Transverse colon (tissue), 4 donors: ENCODE measurements around the gene CNPY2. TPM values are rescaled to one million over a fixed set of nuclear protein-coding genes. Genes with fewer than 3 reads are reported as not detected.

ENCODE experiments used
- DNase-seq: peaks from one replicate; pipeline ENCODE4 v3.0.0-alpha.2; 2019
- H3K27ac ChIP-seq, 4 donors: fragments of 200-600 bp; sonication (generic); 2 replicates each; pipeline ENCODE4 v1.5.1; 2016 to 2018; ENCODE audit warnings: inconsistent platforms in 4 of 4
- H3K27me3 ChIP-seq: fragments of 200-600 bp; sonication (generic); 2 replicates; pipeline ENCODE4 v1.5.1; 2017; ENCODE audit warnings: inconsistent platforms
- H3K36me3 ChIP-seq, 4 donors: fragments of 200-600 bp; sonication (generic); 2 replicates each; pipeline ENCODE4 v1.5.1; 2017 to 2019; ENCODE audit warnings: inconsistent platforms in 4 of 4
- H3K4me1 ChIP-seq, 4 donors: fragments of 200-600 bp; sonication (generic); 2 replicates each; pipeline ENCODE4 v1.5.1; 2017 to 2020; ENCODE audit warnings: inconsistent platforms in 4 of 4
- H3K4me3 ChIP-seq, 4 donors: fragments of 200-600 bp; sonication (generic); 1 replicate in 1 of 4; 2 replicates in 3 of 4; pipeline versions ENCODE4 v1.5.1 to v1.6.1; 2017 to 2019; ENCODE audit warnings: inconsistent platforms in 4 of 4
- H3K9me3 ChIP-seq, 2 donors: fragments of 200-600 bp; sonication (generic); 2 replicates each; pipeline ENCODE4 v1.5.1; 2017 to 2019; ENCODE audit warnings: inconsistent platforms in 2 of 2
- EP300 ChIP-seq: sonication (generic); formaldehyde crosslinking; IDR thresholded peaks from one replicate; pipeline ENCODE4 v1.6.1; 2017; ENCODE audit warnings: antibody characterized with exemption, low read depth
- POLR2A ChIP-seq: fragments of 450-650 bp; IDR thresholded peaks from one replicate; pipeline ENCODE4 v1.6.1; 2016; ENCODE audit warnings: antibody characterized with exemption, mild to moderate bottlenecking, moderate library complexity
- POLR2AphosphoS5 ChIP-seq, 3 donors: sonication (generic); formaldehyde crosslinking; IDR thresholded peaks; one replicate each; pipeline ENCODE4 v1.6.1; 2016; ENCODE audit warnings: antibody characterized with exemption in 3 of 3
- WGBS, 2 donors: methylation state at CpG; one replicate each; pipeline ENCODE4 v1.1.5; 2018; ENCODE audit warnings: low coverage in 1 of 2; 5-methylcytosine and 5-hydroxymethylcytosine counted together
- in situ Hi-C, 4 donors: fragments of 200-750 bp; cut with MboI; loops; one replicate each; pipeline versions ENCODE4 v1.15.0 to v1.15.1; 2017; ENCODE audit warnings: low sequenced_read_pairs in 3 of 4, low pct_ligation_motif_present in 1 of 4, low pct_unique_long_range_greater_than_20kb in 1 of 4
- intact Hi-C: fragments of 100-400 bp; cut with DNase I; formaldehyde crosslinking; loops from one replicate; pipeline ENCODE4 v1.15.1; 2023; ENCODE audit warnings: low total_unique reads
- total RNA-seq, 4 donors: library from RNA; depleted of rRNA; stranded (reverse); fragments of >200 nt; gene quantifications; one replicate each; pipeline ENCODE4 v1.1.0, GENCODE V29; 2016
- TF ChIP-seq, protein P1 (sequence below), 5 experiments: fragments of 200-600 bp in 3 of 5; fragments of 450-650 bp in 2 of 5; sonication (generic) in 3 of 5; IDR thresholded peaks; 1 replicate in 2 of 5; 2 replicates in 3 of 5; pipeline ENCODE4 v1.5.1; 2016 to 2017; ENCODE audit warnings: antibody characterized with exemption in 5 of 5, inconsistent platforms in 3 of 5, mild to moderate bottlenecking in 2 of 5, moderate library complexity in 1 of 5

The CNPY2 gene
- total RNA-seq, 4 donors from 2014 or later = 34.0 to 87.2 (median 51.8) TPM

DNA sequence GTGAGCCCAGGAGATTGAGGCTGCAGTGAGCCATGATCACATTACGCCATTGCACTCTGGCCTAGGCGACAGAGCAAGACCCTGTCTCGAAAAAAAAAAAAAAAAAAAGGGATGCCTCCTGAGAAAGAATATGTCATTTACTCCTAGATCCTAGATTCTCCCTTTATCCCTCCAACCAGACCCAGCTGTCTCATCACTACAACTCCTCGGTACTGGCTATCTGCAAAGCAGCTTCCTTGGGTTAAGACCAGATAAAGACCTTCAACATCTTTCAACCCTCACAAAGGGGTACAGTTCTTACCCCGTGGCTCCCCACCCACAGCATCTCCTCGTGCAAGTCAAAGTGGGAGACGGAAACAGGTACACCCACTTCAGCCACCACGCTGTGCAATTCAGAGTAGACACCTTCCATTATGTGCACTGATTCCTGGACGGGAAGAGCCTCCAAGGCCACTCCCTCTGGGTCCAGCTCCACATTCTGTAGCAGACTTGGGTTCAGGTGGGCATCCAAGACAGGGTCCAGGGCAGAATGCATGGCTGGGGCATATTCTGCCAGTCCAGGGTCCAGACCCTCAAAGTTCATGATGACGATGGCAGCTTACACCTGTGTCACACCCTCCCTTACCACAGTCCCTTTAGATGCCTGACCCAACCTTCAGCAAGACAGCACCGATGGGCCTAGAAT lies 16.9 kb upstream of the CNPY2 start:
- no peaks in the 10 kb centered on the region for H3K27me3 ChIP-seq
- intact Hi-C loops (no loop called here), in situ Hi-C loops (loop anchor here in 1 of 4 donors (25.0 kb wide), 1 partner anchor 130 kb away; the partner anchor contains the start of genes MIP and SPRYD4)
- DNase-seq = no peak
- H3K9me3 ChIP-seq = no peaks in the 10 kb centered on the region
- TF ChIP-seq EP300 = no peak
- TF ChIP-seq POLR2AphosphoS5 (IDR thresholded peaks at IDR 0.05) = no peak
- TF ChIP-seq, protein P1, sequence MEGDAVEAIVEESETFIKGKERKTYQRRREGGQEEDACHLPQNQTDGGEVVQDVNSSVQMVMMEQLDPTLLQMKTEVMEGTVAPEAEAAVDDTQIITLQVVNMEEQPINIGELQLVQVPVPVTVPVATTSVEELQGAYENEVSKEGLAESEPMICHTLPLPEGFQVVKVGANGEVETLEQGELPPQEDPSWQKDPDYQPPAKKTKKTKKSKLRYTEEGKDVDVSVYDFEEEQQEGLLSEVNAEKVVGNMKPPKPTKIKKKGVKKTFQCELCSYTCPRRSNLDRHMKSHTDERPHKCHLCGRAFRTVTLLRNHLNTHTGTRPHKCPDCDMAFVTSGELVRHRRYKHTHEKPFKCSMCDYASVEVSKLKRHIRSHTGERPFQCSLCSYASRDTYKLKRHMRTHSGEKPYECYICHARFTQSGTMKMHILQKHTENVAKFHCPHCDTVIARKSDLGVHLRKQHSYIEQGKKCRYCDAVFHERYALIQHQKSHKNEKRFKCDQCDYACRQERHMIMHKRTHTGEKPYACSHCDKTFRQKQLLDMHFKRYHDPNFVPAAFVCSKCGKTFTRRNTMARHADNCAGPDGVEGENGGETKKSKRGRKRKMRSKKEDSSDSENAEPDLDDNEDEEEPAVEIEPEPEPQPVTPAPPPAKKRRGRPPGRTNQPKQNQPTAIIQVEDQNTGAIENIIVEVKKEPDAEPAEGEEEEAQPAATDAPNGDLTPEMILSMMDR (IDR thresholded peaks at IDR 0.05) = no peak
- no peak for TF ChIP-seq POLR2A
- no peaks in the 10 kb centered on the region for H3K36me3 ChIP-seq
- WGBS, 2 donors = 95% methylated on average over 11 of the region's 11 CpGs; no CpG with 5 or more reads in 1 of the 2 donors
- H3K27ac ChIP-seq = peak overlapping the region; percentile 88 to 96 (median 94)
- peak overlapping the region in 2 of 4 donors; percentile 45 to 73 for H3K4me3 ChIP-seq
- H3K4me1 ChIP-seq = peaks cover 0 to 11% (median 3%) of the 10 kb centered on the region in 4 donors

DNA sequence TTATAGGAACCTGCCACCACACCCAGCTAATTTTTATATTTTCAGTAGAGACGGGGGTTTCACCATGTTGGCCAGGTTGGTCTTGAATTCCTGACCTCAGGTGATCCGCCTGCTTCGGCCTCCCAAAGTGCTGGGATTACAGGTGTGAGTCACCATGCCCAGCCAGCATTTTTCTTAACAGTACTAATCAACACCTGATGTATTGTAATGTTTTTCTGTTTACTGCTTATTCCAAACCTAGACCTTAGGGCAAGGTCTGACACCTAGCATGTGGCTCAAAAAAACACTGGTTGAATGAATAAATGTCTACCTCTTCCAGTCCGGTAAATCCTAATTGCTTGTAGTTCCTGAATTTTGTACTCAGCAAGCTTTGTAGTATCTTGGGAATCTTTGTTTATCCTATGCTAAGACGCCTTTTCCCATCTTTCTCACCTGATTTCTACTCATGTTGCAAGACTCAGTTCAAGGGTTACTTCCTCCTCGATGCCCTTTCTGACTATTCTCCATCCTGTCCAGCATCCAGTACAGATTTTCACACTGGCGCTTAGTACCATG lies 15.2 kb upstream of the CNPY2 start:
- Histone ChIP-seq H3K9me3 (no peaks in the 10 kb centered on the region), H3K27me3 (no peaks in the 10 kb centered on the region), H3K36me3 (peaks cover 0 to 15% (median 0%) of the 10 kb centered on the region in 4 donors), H3K4me3 (no peak overlapping the region), H3K4me1 (peaks cover 0 to 11% (median 3%) of the 10 kb centered on the region in 4 donors), H3K27ac (no peak overlapping the region)
- in situ Hi-C loops = loop anchor here in 1 of 4 donors (25.0 kb wide), 1 partner anchor 131 kb away; the partner anchor contains the start of genes MIP and SPRYD4
- intact Hi-C loops = no loop called here
- no peak for TF ChIP-seq POLR2AphosphoS5 (IDR thresholded peaks at IDR 0.05)
- TF ChIP-seq, protein P1 (IDR thresholded peaks at IDR 0.05) = no peak
- no peak for TF ChIP-seq EP300
- TF ChIP-seq POLR2A = no peak
- DNase-seq = no peak
- WGBS, 2 donors = 85 to 93% methylated on average over 4 to 7 of the region's 7 CpGs

DNA sequence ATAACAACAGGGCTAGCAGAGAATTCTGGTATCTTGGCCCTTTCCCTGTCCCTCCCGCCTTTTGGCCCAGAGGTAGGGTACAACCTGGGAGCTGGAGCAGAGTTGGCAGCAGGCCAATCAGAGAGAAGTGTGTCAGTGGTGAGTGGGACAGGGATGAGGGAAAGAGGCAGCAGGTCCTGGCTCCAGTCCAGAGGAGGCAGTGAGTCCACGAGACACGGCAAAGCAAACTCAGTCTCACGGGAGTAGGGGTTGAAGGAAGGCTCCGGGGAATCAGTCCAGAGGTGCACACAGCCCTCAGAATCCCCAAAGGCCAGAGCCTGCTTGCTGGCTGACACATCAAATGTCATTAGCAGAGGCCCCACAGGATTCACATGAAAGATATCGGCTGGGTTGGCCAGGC lies 10.7 kb upstream of the CNPY2 start:
- Histone ChIP-seq H3K9me3 (no peaks in the 10 kb centered on the region), H3K27ac (no peak overlapping the region), H3K4me1 (no peaks in the 10 kb centered on the region), H3K27me3 (no peaks in the 10 kb centered on the region), H3K4me3 (no peak overlapping the region), H3K36me3 (peaks cover 0 to 51% (median 18%) of the 10 kb centered on the region in 4 donors)
- in situ Hi-C loops = loop anchor here in 1 of 4 donors (25.0 kb wide), 1 partner anchor 136 kb away; the partner anchor contains the start of genes MIP and SPRYD4
- 79% methylated on average over 6 of the region's 6 CpGs; no CpG with 5 or more reads in 1 of the 2 donors for WGBS, 2 donors
- no peak for DNase-seq
- TF ChIP-seq, protein P1 (IDR thresholded peaks at IDR 0.05) = no peak
- TF ChIP-seq POLR2A (no peak), EP300 (no peak), POLR2AphosphoS5 (IDR thresholded peaks at IDR 0.05) (no peak)
- intact Hi-C loops = no loop called here

DNA sequence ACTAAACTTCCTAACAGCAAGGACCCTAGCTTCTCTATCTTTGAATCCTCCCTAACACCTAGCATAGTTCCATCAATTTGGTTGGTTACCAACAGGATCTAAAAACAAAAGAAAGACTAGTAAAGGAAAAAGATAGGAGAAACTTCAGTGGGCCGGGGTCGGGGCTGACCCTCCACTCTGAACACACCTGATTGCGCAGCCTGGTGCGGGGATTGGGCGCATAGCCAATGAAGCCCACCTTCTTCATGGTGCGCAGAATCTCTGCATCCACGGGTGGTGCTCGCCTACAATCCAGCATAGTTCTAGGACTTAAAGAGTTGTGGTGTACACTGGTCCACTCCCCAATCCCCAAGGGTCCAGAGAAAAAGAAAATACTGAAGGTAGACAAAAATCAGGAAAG lies 10.3 kb upstream of the CNPY2 start:
- in situ Hi-C loops (loop anchor here in 1 of 4 donors (25.0 kb wide), 1 partner anchor 136 kb away; the partner anchor contains the start of genes MIP and SPRYD4), intact Hi-C loops (no loop called here)
- WGBS, 2 donors = 92 to 100% methylated on average over 1 to 8 of the region's 8 CpGs
- no peaks in the 10 kb centered on the region for H3K9me3 ChIP-seq
- H3K36me3 ChIP-seq = peaks cover 0 to 51% (median 18%) of the 10 kb centered on the region in 4 donors
- no peak for DNase-seq
- H3K4me1 ChIP-seq = no peaks in the 10 kb centered on the region
- H3K4me3 ChIP-seq = no peak overlapping the region
- no peak for TF ChIP-seq EP300
- TF ChIP-seq, protein P1 (IDR thresholded peaks at IDR 0.05) = no peak
- no peak for TF ChIP-seq POLR2A
- no peak for TF ChIP-seq POLR2AphosphoS5 (IDR thresholded peaks at IDR 0.05)
- H3K27ac ChIP-seq = no peak overlapping the region
- no peaks in the 10 kb centered on the region for H3K27me3 ChIP-seq
